Suprapubic skin (tissue), 4 donors: ENCODE measurements around the gene DPEP2.

Experiments
- CTCF ChIP-seq, 2 donors: fragments of 200-600 bp in 1 of 2; fragments of 450-650 bp in 1 of 2; sonication (generic) in 1 of 2; IDR thresholded peaks; one replicate each; pipeline ENCODE4 v1.5.1; 2016 to 2019; ENCODE audit warnings: antibody characterized with exemption in 2 of 2, mild to moderate bottlenecking in 1 of 2, moderate library complexity in 1 of 2
- EP300 ChIP-seq: sonication (generic); formaldehyde crosslinking; IDR thresholded peaks from one replicate; pipeline ENCODE4 v1.6.1; 2017; ENCODE audit warnings: antibody characterized with exemption
- POLR2AphosphoS5 ChIP-seq, 3 donors: sonication (generic); formaldehyde crosslinking; IDR thresholded peaks; one replicate each; pipeline ENCODE4 v1.6.1; 2017; ENCODE audit warnings: antibody characterized with exemption in 3 of 3

- TF ChIP-seq CTCF (IDR thresholded peaks at IDR 0.05) (no peak), EP300 (no peak), POLR2AphosphoS5 (IDR thresholded peaks at IDR 0.05) (no peak)
Observed at GRCh38 chr16:68031951-68032350, 32.7 kb upstream of the DPEP2 start.
